A204.1 (cell line): ENCODE measurements around the gene HOXA6.

Source experiments
- FAIRE-seq: peaks from 2 replicates; lab custom pipeline; 2012; peaks lifted over from hg19 to GRCh38; lab: Jason Lieb, UNC

HOXA6 gene

GRCh38 chr7:27161214-27161720, 13.7 kb upstream of the HOXA6 start:
- no peak for FAIRE-seq

- FAIRE-seq = peak; percentile 19
Observed at GRCh38 chr7:27160546-27161213, 13.1 kb upstream of the HOXA6 start.

- FAIRE-seq = no peak
Observed at GRCh38 chr7:27160145-27160545, 12.6 kb upstream of the HOXA6 start.

GRCh38 chr7:27159266-27160144, 11.9 kb upstream of the HOXA6 start:
- FAIRE-seq = no peak

GRCh38 chr7:27158436-27159265, 11.1 kb upstream of the HOXA6 start:
- FAIRE-seq = no peak

GRCh38 chr7:27157702-27158431, 10.3 kb upstream of the HOXA6 start:
- no peak for FAIRE-seq

GRCh38 chr7:27156916-27157701, 9.5 kb upstream of the HOXA6 start:
- no peak for FAIRE-seq

- no peak for FAIRE-seq
Observed at GRCh38 chr7:27156508-27156898, 8.9 kb upstream of the HOXA6 start, which contains the start of gene HOXA7. Gene HOXA7 (minus strand): TSS chr7:27156675. CDS start chr7:27156545, 130 bp downstream.

- FAIRE-seq = no peak
Observed at GRCh38 chr7:27155816-27156507, 8.4 kb upstream of the HOXA6 start.

GRCh38 chr7:27154901-27155815, 7.6 kb upstream of the HOXA6 start:
- FAIRE-seq = no peak

- FAIRE-seq = no peak
Observed at GRCh38 chr7:27154369-27154768, 6.8 kb upstream of the HOXA6 start.

- FAIRE-seq = no peak
Observed at GRCh38 chr7:27153526-27153925, 6.0 kb upstream of the HOXA6 start.

GRCh38 chr7:27152816-27153442, 5.4 kb upstream of the HOXA6 start:
- FAIRE-seq = no peak

- no peak for FAIRE-seq
Observed at GRCh38 chr7:27151931-27152815, 4.6 kb upstream of the HOXA6 start, which contains the start of gene HOXA3. Gene HOXA3 (minus strand): TSS chr7:27152583. CDS start chr7:27110640, 41,943 bp downstream.

GRCh38 chr7:27151341-27151930, 3.9 kb upstream of the HOXA6 start:
- FAIRE-seq = no peak

GRCh38 chr7:27150568-27151340, 3.2 kb upstream of the HOXA6 start:
- FAIRE-seq = no peak
